RWPE1 (cell line): ENCODE results near the gene CSF1R.
A peak's percentile ranks its signal among the peaks of the same experiment; 100 is the strongest.

Source experiments
- CTCF ChIA-PET: fragments of 350-600 bp; sonication (Branson Sonifier 250); formaldehyde crosslinking; extraction: SDS; loops from one replicate; lab custom pipeline; 2021; lab: Yijun Ruan, JAX
- POLR2A ChIA-PET: fragments of 400-600 bp; formaldehyde crosslinking; extraction: SDS; loops from one replicate; lab custom pipeline; 2020; ENCODE audit warnings: antibody characterized with exemption; ENCODE audit not compliant: low non-redundant PET; lab: Yijun Ruan, JAX
- DNase-seq: peaks from one replicate; pipeline ENCODE4 v3.0.0; 2012; ENCODE audit warnings: low spot score
- H3K27ac ChIP-seq: fragments of 450-650 bp; 2 replicates; pipeline ENCODE4 v1.5.1; 2017
- CTCF ChIP-seq: fragments of 450-650 bp; conservative IDR thresholded peaks from 2 replicates; pipeline ENCODE4 v1.5.1; 2017; ENCODE audit warnings: low read depth, mild to moderate bottlenecking

CSF1R gene

DNA sequence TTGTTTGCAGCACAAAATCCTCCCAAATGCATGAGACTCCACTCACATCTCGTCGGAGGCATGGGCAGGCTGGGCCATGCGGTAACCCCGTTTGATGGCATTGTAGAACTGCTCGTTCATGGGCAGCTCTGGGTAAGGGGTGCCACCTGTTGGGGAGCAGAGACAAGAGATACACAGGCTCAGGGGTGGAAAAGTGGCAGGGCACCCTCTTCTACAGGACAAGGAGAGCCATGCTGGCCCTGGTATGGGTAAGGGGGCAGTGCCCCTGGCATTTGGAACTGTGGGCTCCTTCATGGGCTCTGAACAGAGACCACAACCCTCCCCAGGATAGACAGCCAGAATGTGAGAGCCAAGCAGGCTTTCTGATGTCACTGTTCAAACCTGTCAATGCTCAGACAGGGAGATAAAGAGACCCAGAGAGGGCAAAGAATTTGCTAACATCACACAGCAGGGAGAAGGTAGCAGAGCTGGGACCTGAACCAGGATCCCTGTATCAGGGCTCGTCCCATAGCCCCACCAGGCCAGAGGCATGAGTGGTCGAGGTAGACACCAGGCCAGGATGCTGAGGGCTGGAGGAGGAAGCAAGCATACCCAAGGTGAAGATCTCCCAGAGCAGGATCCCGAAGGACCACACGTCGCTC, 33.2 kb upstream of the CSF1R start:
- no peak for TF ChIP-seq CTCF
- POLR2A ChIA-PET = no interaction called here
- H3K27ac ChIP-seq = no peak overlapping the region
- DNase-seq = no peak
- CTCF ChIA-PET = interaction anchor here (0.6 to 1.2 kb wide), 3 partner anchors 9 to 419 kb away, joined by 3 to 4 read pairs (median 3); no protein-coding TSS in a partner anchor

DNA sequence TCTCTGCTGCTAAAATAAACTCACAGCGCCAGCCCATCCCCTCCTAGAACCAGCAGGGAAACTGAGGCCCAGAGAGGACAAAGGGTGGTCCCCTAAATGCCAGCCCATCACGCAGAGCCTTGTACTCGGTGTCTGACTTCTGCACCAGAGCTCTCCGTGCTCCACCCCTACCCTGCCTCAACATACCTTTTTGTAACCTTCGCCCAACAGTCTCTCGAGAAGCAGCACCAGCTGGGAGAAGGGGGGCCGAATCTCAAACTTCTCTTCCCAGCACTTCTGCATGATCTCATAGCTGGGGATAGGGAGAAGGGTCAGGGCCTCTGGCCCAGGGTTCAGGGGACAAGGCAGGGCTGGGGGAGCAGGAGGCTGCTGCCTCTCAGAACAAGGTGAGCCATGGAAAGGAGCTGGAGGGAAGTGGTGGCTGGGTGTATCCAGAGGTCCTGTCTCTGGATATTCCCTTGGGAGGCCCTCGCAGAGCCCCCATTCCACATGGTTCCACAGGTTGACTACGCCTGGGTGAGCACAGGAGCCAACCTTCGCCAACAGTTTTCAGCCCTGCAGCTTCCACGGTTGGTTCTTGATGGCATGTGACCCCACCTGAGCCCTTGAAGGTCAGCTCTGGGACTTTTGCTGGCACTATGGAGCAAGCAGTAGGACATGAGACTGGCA, 32.3 kb upstream of the CSF1R start:
- no peak for DNase-seq
- H3K27ac ChIP-seq = no peak overlapping the region
- ChIA-PET CTCF (interaction anchor here (0.5 to 1.2 kb wide), 5 partner anchors 9 to 418 kb away, joined by 3 to 4 read pairs (median 4); no protein-coding TSS in a partner anchor), POLR2A (no interaction called here)
- no peak for TF ChIP-seq CTCF

GRCh38 chr5:150117945-150118560, 31.7 kb upstream of the CSF1R start:
- TF ChIP-seq CTCF = no peak
- POLR2A ChIA-PET = no interaction called here
- CTCF ChIA-PET = interaction anchor here (0.5 to 1.2 kb wide), 4 partner anchors 100 to 318 kb away, joined by 3 to 4 read pairs (median 4); no protein-coding TSS in a partner anchor
- no peak overlapping the region for H3K27ac ChIP-seq
- no peak for DNase-seq

DNA sequence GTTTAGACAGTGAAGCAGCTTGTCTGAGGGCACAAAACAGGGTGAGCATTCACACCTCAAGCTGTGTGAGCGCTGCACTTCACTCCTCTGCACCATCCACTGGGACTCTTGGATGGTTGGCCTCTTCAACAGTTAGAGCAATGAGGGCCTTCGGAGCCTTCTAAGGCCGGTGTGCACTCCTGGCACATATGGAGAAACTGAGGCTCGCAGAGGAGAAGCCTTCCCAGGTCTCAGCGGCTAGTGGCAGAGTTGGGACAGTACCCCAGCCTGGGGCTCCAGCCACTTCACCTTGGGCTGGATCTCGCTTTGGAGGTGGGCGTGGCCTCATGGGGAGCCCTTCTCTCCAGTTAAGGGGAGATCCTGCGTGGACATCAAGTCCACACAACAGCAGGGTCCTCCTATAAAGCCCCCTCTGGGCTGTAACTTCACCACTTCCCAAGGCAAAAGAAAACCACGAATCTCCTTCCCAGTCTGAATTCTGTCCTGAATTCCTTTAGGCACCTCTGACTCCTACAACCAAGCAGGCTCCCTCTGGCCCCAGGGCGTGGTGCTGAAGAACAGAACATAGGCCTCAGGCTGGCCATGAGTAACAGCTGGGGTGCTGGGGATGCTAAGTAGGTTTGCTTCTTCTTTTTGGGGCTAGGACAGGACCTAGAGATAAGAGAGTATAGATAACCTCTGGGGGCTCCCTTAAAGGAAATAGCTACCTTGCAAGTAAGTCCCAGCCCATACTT, 30.5 kb upstream of the CSF1R start:
- ChIA-PET POLR2A (no interaction called here), CTCF (interaction anchor here (0.6 to 1.6 kb wide), 3 partner anchors 13 to 1379 kb away, joined by 3 read pairs; no protein-coding TSS in a partner anchor)
- DNase-seq = peak; percentile 67
- H3K27ac ChIP-seq = no peak overlapping the region
- no peak for TF ChIP-seq CTCF

DNA sequence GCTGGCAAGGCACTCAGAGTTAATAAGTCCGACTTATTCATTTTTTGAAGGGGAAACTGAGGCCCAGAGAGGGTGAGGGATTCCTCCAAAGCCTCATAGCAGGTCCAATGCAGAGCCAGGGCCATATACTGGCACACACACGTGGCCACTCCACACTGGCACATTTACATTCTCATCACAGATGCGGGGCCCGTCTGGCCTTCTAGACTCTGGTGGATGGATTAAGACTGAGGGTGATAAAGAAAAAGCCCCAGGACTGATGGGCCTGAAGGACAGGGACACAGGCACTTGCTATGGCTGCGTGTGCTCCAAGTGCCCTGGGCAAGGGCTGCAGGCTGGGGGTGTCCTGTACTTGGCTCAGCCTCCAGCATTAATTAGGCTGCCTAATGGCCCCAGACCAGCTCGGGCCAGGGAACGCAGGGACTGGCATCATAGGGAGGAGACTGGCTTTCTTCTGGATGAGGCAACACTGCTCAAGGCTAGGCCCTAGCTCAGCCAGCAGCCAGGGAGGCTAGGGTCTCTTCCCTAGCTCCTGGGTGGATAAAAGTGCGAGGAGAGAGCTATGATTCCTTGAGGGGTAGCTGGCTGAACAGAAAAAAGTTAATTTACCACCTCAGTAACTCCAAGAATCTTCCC, 28.5 kb upstream of the CSF1R start:
- POLR2A ChIA-PET = no interaction called here
- CTCF ChIA-PET = interaction anchor here (0.6 to 1.6 kb wide), 2 partner anchors 15 to 161 kb away, joined by 3 read pairs; no protein-coding TSS in a partner anchor
- H3K27ac ChIP-seq = no peak overlapping the region
- TF ChIP-seq CTCF = no peak
- DNase-seq = no peak
